Measurements from ENCODE around the gene OBSCN.

GRCh38 chr1:228210076-228210651 lies 2.3 kb downstream of the OBSCN start:
- TF ChIP-seq CTCF (conservative IDR thresholded peaks at IDR 0.05; ENCODE audit: low read depth, low read length): no peak
- no peak for TF ChIP-seq SMC3 (IDR thresholded peaks at IDR 0.05; ENCODE audit: low read depth, low read length)
